ENCODE data around the gene GPD2. TPM values are rescaled to one million over a fixed set of nuclear protein-coding genes. Genes with fewer than 3 reads are reported as not detected.

The GPD2 gene
- total RNA-seq, 4 donors from 2014 or later, result 40.9 to 112 (median 56.3) TPM

DNA sequence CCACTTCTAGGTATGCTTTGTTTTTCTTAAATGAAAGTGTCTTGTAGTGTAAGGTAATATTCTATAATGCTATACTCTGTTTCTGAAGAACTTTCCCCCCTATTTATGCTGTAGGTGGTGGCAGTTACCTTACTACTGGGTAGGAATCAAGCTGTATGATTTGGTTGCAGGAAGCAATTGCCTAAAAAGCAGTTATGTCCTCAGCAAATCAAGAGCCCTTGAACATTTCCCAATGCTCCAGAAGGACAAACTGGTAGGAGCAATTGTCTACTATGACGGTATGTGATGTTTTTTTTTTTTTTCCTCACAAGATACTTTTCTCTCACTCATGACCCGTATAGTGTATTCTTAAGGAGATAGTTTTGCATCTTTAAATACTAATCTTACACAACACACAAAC is 77.0 kb downstream of the GPD2 start:
- TF ChIP-seq, protein P1, sequence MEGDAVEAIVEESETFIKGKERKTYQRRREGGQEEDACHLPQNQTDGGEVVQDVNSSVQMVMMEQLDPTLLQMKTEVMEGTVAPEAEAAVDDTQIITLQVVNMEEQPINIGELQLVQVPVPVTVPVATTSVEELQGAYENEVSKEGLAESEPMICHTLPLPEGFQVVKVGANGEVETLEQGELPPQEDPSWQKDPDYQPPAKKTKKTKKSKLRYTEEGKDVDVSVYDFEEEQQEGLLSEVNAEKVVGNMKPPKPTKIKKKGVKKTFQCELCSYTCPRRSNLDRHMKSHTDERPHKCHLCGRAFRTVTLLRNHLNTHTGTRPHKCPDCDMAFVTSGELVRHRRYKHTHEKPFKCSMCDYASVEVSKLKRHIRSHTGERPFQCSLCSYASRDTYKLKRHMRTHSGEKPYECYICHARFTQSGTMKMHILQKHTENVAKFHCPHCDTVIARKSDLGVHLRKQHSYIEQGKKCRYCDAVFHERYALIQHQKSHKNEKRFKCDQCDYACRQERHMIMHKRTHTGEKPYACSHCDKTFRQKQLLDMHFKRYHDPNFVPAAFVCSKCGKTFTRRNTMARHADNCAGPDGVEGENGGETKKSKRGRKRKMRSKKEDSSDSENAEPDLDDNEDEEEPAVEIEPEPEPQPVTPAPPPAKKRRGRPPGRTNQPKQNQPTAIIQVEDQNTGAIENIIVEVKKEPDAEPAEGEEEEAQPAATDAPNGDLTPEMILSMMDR (IDR thresholded peaks at IDR 0.05; ENCODE audit: low read depth), result no peak

DNA sequence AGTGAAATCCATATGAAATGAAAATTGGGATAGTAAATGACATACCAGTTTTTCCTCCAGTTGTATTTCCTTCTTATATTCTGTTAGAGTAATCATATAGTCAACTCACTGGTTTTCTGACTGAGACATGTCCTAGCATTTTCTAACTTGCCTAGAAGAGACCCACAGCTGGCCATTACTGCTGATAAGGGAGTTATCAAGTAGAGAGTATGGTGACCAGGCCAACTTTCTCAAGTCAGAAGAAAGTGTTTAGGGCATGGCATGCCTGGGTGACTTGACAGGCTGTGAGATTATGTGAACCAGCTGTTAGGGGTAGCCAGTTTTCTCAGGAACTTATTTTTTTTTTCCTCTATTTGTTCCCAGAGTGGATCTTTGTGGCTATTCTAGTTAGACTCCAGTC is 81.2 kb downstream of the GPD2 start:
- TF ChIP-seq, protein P1 (IDR thresholded peaks at IDR 0.05; ENCODE audit: low read depth), result no peak

DNA sequence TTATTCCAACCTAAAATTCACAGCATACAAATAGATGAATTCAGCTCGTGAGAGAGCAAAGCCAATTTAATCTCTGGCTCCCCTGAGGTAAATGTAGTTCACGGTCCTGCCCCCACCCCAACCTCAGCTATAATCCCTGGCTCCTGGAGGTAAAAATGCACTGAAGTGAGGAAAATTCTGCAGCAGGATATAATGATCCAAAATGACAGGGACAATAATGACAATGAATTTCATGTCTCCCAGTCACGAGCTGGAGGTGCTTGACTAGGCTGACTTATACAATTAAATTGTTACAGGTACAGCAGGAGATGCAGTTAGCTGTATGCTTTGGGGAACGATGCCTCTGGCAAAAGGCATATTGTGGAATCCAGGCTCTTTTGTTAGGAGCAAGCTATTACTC is 82.0 kb downstream of the GPD2 start:
- TF ChIP-seq, protein P1 (IDR thresholded peaks at IDR 0.05; ENCODE audit: low read depth), result no peak

DNA sequence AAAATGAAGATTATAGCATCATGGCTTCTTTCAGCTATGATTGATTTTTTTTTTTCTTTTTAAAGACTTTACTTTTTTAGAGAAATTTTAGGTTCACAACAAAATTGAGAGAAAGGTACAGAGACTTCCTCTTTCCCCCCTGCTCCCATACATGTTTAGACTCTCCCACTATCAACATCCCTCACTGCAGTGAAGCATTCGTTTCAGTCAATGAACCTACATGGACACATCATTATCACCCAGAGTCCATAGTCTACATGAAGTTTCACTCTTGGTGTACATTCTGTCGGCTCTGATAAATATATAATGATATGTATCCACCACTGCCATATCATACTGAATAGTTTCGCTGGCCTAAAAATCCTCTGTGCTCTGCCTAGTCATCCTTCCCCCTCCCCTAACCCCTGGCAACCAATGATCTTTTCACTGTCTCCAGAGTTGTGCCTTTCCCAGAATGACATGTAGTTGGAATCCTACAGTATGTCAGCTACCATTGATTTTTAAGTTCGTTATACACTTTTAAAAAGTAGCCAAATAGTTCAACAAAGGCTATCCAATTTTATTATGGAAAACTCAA is 86.8 kb downstream of the GPD2 start:
- TF ChIP-seq, protein P1 (IDR thresholded peaks at IDR 0.05; ENCODE audit: low read depth), result no peak

DNA sequence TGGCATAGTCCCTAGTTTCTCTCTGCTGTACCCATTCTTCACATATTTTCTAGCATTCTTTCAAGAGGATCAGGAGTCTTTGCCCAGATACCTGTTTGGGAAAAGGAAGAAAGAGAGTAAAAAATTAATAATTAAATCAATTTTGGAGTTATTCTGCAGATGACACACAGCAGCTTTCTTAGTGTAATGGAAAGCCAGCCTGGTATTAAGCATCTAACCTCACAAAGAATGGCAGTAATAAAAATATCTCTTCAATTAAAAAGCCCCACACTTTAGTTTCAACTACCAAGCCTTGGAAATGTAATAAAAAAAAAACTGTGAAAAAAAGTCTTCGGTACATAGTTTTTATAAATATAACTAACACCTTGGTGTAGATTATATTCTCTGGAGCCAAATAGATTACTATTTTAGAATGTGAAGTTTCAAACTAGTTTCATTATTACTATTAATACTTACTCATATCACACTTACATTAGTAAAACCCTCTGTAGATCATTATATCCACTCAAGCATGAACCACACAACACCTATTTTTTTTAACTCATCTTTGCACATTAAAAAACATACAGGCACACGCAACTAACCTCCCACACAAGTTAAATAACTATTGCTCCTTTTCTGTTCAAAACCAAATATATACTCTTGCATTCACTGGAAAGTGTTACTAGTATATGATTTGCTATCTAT is 90.9 kb downstream of the GPD2 start:
- TF ChIP-seq, protein P1 (IDR thresholded peaks at IDR 0.05; ENCODE audit: low read depth), result no peak

DNA sequence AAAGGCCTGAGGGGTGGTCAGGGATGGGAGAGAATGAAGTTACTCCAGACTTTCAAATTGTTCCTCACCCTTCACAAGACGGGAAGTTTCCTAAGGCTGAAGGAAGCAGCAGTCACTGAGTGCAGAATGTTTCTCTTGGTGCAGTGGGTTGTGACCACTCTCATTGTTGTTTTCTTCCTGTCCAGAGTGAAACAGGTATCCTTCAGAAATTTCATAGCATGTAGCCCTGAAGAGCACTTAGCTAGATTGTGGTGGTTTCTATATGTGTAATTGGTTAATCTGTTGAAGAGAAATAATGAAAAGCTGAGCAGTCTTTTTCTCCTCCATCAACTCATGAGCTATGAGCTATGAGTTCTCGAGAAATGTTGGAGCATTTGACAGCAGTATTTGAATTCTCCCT is 96.8 kb downstream of the GPD2 start:
- TF ChIP-seq, protein P1 (IDR thresholded peaks at IDR 0.05; ENCODE audit: low read depth), result no peak

DNA sequence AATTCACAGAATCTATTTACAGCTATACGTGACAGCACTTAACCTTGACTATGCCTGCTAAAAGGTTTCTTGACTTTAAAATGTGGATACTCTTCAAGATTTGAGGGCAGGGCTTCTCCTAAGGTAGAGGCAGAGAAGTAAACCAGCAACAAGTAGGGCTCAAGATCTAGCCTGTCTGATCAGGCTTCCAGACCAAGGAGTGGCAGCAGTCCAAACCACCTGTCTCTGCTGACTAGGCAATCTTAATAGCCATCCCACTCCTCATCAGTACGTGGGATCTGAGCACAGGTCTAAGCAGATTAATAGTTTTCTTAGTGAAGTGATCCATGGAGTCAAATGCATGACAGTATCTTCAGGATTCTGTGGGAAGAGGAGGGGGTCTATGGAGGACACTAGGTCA is 100.4 kb downstream of the GPD2 start:
- TF ChIP-seq, protein P1 (IDR thresholded peaks at IDR 0.05; ENCODE audit: low read depth), result no peak
